Ectodermal cell (in vitro differentiated cells): ENCODE measurements around the gene PCNX2.
A peak's percentile ranks its signal among the peaks of the same experiment; 100 is the strongest.

Experiments used
- H3K27ac ChIP-seq: 2 replicates; pipeline ENCODE4 v1.7.0; 2013; ENCODE audit warnings: mild to moderate bottlenecking, low read depth, low read length; ENCODE audit not compliant: insufficient read depth, poor library complexity, severe bottlenecking
- H3K27me3 ChIP-seq: 2 replicates; pipeline ENCODE4 v1.7.0; 2013; ENCODE audit warnings: mild to moderate bottlenecking, low read length; ENCODE audit not compliant: insufficient read depth, control insufficient read depth, poor library complexity, severe bottlenecking
- H3K36me3 ChIP-seq: one replicate; pipeline ENCODE4 v1.7.0; 2013; ENCODE audit warnings: low read length; ENCODE audit not compliant: control insufficient read depth, insufficient read depth
- H3K4me1 ChIP-seq: one replicate; pipeline ENCODE4 v1.7.0; 2013; ENCODE audit warnings: low read length; ENCODE audit not compliant: control insufficient read depth, insufficient read depth
- H3K4me3 ChIP-seq: 2 replicates; pipeline ENCODE4 v1.7.0; 2013; ENCODE audit warnings: low read depth, low read length, control low read depth; ENCODE audit not compliant: insufficient read depth
- H3K9me3 ChIP-seq: 2 replicates; pipeline ENCODE4 v1.7.0; 2013; ENCODE audit warnings: mild to moderate bottlenecking, low read length, moderate library complexity; ENCODE audit not compliant: control insufficient read depth
- WGBS, 2 experiments: methylation state at CpG; one replicate each; pipeline ENCODE4 v1.1.7; 2013; ENCODE audit warnings: missing lambda C conversion rate in 2 of 2; 5-methylcytosine and 5-hydroxymethylcytosine counted together

The PCNX2 gene

DNA sequence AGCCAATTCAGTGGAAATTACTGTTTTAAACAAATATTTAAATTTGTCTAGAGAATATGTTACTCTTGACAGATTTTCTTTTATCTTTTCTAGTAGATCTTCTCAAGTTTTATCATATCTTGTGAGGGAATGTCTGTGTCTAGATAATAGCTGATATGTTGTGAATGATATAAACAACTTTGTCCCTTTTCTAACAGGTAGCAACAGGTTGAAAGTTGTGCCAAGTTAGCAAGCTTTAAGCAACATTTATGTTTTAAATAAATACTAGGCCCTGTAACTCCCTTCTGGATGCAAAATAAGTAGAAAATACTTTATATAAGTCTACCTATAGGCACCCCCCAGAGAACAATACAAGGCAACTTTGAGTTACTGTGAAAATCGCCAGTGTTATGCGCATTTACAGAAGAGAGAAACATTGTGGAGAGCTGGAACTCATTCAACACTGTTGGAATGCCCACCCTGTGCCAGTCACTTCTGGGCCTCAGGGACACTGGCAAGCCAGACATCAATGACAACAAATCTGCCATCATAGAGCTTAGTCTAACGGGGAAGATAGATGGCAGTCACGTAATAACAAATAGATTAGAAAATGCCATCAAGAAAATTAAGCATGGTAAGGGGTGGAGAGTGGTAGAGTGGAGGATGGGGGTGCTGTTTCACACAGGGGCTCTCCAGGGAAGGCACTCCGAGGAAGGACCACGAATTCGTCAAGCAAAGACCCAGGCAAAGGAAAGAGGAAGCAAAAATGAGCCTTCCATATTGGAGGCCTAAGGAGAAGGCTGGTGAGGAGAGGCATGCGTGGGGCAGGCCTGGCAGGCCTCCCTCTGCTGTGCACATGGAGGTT, 36.4 kb upstream of the PCNX2 start:
- no peak overlapping the region for H3K4me3 ChIP-seq
- peaks cover 34% of the 10 kb centered on the region for H3K27me3 ChIP-seq
- H3K9me3 ChIP-seq: no peaks in the 10 kb centered on the region
- WGBS, 2 experiments: 87 to 93% methylated on average over 8 of the region's 8 CpGs
- no peaks in the 10 kb centered on the region for H3K4me1 ChIP-seq
- no peaks in the 10 kb centered on the region for H3K36me3 ChIP-seq
- no peak overlapping the region for H3K27ac ChIP-seq

- no peaks in the 10 kb centered on the region for H3K36me3 ChIP-seq
- peaks cover 45% of the 10 kb centered on the region for H3K27me3 ChIP-seq
- no peaks in the 10 kb centered on the region for H3K4me1 ChIP-seq
- no peaks in the 10 kb centered on the region for H3K9me3 ChIP-seq
- no peak overlapping the region for H3K27ac ChIP-seq
- peak overlapping the region; percentile 51 for H3K4me3 ChIP-seq
- 1% methylated on average over 96 of the region's 96 CpGs for WGBS, 2 experiments
Measured at GRCh38 chr1:233328142-233328921, 32.8 kb upstream of the PCNX2 start.

- H3K27ac ChIP-seq: no peak within 1 kb of the TSS
- WGBS, 2 experiments: 0% methylated on average over 68 of the region's 68 CpGs
- H3K27me3 ChIP-seq: peaks cover 45% of the 10 kb centered on the region
- H3K36me3 ChIP-seq: no peaks in the 10 kb centered on the region
- no peaks in the 10 kb centered on the region for H3K9me3 ChIP-seq
- no peaks in the 10 kb centered on the region for H3K4me1 ChIP-seq
- peak within 1 kb of the TSS; percentile 51 for H3K4me3 ChIP-seq
Measured at GRCh38 chr1:233327651-233328141, 32.2 kb upstream of the PCNX2 start, which contains the start of gene MAP3K21. Gene MAP3K21, plus strand, starts transcription at chr1:233327724. Its CDS starts 305 bp downstream, at chr1:233328029.

DNA sequence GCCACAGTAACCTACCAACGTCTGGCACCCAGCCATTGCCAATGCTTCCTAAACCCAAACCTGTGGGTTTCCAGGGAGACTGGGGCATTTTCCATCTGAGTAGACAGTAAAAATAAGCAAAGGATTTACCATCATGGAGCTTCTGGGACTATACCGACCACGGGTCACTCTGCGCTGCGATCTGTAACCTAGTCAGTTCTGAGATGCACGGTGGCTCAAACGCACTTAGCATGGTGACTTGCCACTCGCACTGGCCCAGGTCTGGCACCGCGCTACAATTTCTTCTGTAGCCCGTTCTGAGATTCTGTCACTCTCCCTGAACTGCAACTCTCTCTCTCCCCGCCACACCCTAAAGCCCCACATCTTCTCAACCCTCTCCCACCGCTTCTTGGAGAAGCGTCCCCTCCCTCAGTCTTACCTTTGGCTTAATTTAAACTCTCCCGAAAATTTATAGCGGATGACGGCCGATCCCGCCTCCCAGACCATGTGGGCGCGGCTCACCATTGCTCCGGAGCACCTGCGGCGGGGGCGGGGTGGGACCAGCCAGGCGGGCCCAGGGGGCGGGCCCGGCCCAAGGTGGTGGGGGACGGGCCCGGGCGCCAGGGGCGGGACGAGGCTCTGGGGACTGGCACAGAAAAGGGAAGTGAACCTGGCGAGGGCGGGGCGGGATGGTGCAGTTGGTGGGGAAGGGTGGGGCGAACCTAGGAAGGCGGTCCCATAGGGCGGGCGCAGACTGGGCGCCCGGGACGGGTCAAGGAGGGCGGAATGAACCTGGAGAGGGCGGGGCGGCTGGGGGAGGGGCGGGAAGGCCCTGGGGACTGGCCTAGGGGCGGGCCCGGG, 31.5 kb upstream of the PCNX2 start:
- Histone ChIP-seq H3K36me3 (no peaks in the 10 kb centered on the region), H3K9me3 (no peaks in the 10 kb centered on the region), H3K27me3 (peaks cover 45% of the 10 kb centered on the region), H3K27ac (no peak overlapping the region), H3K4me1 (no peaks in the 10 kb centered on the region), H3K4me3 (peak overlapping the region; percentile 31)
- WGBS, 2 experiments: 2% methylated on average over 40 to 45 of the region's 49 CpGs

- no peaks in the 10 kb centered on the region for H3K4me1 ChIP-seq
- H3K27me3 ChIP-seq: peaks cover 45% of the 10 kb centered on the region
- no peaks in the 10 kb centered on the region for H3K36me3 ChIP-seq
- H3K9me3 ChIP-seq: no peaks in the 10 kb centered on the region
- H3K27ac ChIP-seq: no peak overlapping the region
- H3K4me3 ChIP-seq: no peak overlapping the region
Measured at GRCh38 chr1:233326319-233326718, 30.8 kb upstream of the PCNX2 start.

- no peak overlapping the region for H3K4me3 ChIP-seq
- no peak overlapping the region for H3K27ac ChIP-seq
- H3K27me3 ChIP-seq: peaks cover 26% of the 10 kb centered on the region
- H3K36me3 ChIP-seq: no peaks in the 10 kb centered on the region
- H3K9me3 ChIP-seq: no peaks in the 10 kb centered on the region
- no peaks in the 10 kb centered on the region for H3K4me1 ChIP-seq
- 100% methylated on average over 1 of the region's 1 CpG for whole genome bisulfite sequencing, 2 experiments
Measured at GRCh38 chr1:233323718-233324117, 28.2 kb upstream of the PCNX2 start.

DNA sequence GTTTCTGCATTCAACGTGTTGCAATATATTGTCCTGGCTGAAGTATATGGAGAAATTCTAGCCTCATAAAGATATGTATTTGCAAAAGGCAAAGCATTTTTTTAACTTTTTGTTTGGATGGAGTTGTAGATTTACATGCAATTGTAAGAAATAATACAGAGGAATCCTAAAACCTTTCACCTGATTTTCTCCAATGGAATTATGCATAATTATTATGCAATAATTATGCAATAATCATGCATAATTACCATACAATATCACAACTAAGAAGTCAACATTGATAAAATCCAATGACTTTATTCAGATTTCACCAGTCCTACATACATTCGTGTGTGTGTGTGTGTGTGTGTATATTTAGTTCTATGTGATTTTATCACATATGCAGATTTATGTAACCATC, 24.5 kb upstream of the PCNX2 start:
- H3K4me1 ChIP-seq: no peaks in the 10 kb centered on the region
- no peaks in the 10 kb centered on the region for H3K9me3 ChIP-seq
- H3K4me3 ChIP-seq: no peak overlapping the region
- no peaks in the 10 kb centered on the region for H3K27me3 ChIP-seq
- H3K27ac ChIP-seq: no peak overlapping the region
- no peaks in the 10 kb centered on the region for H3K36me3 ChIP-seq
- WGBS, 2 experiments: 91 to 100% methylated on average over 1 of the region's 2 CpGs

DNA sequence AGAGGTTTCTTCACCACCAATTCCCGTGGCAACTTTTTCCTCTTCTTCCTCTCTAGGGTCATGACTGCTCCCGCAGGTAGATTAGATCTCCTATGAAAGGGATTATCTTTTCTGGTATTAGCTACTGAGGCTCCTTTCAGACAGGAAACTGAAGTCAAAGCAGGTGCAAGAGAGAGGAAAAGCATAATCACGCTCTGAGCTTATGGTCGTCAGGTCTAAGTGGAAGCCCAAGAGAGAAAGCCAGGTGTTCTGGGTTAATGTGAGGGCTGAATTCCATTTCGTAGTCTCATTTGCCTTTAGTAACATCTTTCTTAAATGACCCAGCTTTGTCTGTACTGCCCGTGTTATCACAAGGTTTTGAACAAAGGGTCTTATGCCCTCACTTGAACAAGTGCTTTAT, 23.7 kb upstream of the PCNX2 start:
- Histone ChIP-seq H3K4me3 (no peak overlapping the region), H3K27me3 (no peaks in the 10 kb centered on the region), H3K36me3 (no peaks in the 10 kb centered on the region), H3K9me3 (no peaks in the 10 kb centered on the region), H3K27ac (no peak overlapping the region), H3K4me1 (no peaks in the 10 kb centered on the region)
- 75 to 77% methylated on average over 6 of the region's 6 CpGs for WGBS, 2 experiments

- 88 to 93% methylated on average over 1 of the region's 1 CpG for WGBS, 2 experiments
- H3K27me3 ChIP-seq: no peaks in the 10 kb centered on the region
- H3K4me1 ChIP-seq: no peaks in the 10 kb centered on the region
- H3K27ac ChIP-seq: no peak overlapping the region
- no peaks in the 10 kb centered on the region for H3K36me3 ChIP-seq
- no peak overlapping the region for H3K4me3 ChIP-seq
- H3K9me3 ChIP-seq: no peaks in the 10 kb centered on the region
Measured at GRCh38 chr1:233316473-233316872, 20.9 kb upstream of the PCNX2 start.
